22Rv1 (cell line): ENCODE measurements around the gene THBS4.

Experiments
- ZFX ChIP-seq: fragments of 450-650 bp; IDR thresholded peaks from 2 replicates; pipeline ENCODE4 v1.6.1; 2017; ENCODE audit warnings: antibody characterized with exemption, borderline replicate concordance
- TF ChIP-seq, protein P1 (sequence below): fragments of 450-650 bp; IDR thresholded peaks from 2 replicates; pipeline ENCODE4 v1.5.1; 2017; ENCODE audit warnings: mild to moderate bottlenecking

DNA sequence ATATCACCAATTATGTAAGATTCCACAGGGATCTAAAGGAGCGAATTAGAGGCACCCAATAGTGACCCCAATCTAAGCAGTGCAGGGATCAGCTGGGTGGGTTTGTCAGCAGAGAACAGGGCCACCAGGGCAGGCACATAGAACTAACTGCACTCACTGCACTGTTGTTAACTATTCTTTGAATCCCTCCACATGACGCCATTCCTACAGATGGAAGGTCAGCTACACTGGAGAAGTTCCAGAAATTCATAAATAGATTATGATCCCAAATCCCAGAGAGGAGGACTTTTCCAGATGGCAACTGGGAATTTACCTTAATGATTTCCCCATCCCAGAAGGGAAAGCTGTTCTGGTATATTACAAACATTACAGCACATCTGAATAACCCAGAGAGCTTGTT is 84.2 kb downstream of the THBS4 start:
- TF ChIP-seq, protein P1, sequence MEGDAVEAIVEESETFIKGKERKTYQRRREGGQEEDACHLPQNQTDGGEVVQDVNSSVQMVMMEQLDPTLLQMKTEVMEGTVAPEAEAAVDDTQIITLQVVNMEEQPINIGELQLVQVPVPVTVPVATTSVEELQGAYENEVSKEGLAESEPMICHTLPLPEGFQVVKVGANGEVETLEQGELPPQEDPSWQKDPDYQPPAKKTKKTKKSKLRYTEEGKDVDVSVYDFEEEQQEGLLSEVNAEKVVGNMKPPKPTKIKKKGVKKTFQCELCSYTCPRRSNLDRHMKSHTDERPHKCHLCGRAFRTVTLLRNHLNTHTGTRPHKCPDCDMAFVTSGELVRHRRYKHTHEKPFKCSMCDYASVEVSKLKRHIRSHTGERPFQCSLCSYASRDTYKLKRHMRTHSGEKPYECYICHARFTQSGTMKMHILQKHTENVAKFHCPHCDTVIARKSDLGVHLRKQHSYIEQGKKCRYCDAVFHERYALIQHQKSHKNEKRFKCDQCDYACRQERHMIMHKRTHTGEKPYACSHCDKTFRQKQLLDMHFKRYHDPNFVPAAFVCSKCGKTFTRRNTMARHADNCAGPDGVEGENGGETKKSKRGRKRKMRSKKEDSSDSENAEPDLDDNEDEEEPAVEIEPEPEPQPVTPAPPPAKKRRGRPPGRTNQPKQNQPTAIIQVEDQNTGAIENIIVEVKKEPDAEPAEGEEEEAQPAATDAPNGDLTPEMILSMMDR = no peak
- no peak for TF ChIP-seq ZFX
